GM12874 (cell line): Measurements from ENCODE around the gene PRRC2A.
A peak's percentile ranks its signal among the peaks of the same experiment; 100 is the strongest.

ENCODE experiments used
- TF ChIP-seq, protein P1 (sequence below): IDR thresholded peaks from 2 replicates; pipeline ENCODE4 v1.5.1; 2011; ENCODE audit warnings: low read depth, mild to moderate bottlenecking, control low read depth, low read length, moderate library complexity; ENCODE audit not compliant: insufficient read depth

Gene PRRC2A

DNA sequence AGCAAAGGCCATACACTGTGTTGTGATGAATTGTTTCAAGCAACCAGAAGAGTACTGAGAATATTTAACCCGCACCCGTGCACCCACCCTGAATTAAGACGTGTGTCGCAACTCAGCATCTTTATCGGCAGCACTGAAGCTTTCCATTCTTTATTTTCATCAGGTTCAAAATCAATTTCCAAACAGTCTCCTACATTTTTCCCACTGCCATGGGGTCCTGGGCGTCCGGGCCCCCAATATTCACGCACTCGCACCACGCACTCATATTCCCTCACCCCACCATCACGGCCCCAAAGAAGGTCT, 40.1 kb upstream of the PRRC2A start:
- TF ChIP-seq, protein P1, sequence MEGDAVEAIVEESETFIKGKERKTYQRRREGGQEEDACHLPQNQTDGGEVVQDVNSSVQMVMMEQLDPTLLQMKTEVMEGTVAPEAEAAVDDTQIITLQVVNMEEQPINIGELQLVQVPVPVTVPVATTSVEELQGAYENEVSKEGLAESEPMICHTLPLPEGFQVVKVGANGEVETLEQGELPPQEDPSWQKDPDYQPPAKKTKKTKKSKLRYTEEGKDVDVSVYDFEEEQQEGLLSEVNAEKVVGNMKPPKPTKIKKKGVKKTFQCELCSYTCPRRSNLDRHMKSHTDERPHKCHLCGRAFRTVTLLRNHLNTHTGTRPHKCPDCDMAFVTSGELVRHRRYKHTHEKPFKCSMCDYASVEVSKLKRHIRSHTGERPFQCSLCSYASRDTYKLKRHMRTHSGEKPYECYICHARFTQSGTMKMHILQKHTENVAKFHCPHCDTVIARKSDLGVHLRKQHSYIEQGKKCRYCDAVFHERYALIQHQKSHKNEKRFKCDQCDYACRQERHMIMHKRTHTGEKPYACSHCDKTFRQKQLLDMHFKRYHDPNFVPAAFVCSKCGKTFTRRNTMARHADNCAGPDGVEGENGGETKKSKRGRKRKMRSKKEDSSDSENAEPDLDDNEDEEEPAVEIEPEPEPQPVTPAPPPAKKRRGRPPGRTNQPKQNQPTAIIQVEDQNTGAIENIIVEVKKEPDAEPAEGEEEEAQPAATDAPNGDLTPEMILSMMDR: no peak

GRCh38 chr6:31580807-31581433, 39.6 kb upstream of the PRRC2A start:
- TF ChIP-seq, protein P1: peak; percentile 99

GRCh38 chr6:31581434-31582229, 38.9 kb upstream of the PRRC2A start:
- TF ChIP-seq, protein P1: no peak

DNA sequence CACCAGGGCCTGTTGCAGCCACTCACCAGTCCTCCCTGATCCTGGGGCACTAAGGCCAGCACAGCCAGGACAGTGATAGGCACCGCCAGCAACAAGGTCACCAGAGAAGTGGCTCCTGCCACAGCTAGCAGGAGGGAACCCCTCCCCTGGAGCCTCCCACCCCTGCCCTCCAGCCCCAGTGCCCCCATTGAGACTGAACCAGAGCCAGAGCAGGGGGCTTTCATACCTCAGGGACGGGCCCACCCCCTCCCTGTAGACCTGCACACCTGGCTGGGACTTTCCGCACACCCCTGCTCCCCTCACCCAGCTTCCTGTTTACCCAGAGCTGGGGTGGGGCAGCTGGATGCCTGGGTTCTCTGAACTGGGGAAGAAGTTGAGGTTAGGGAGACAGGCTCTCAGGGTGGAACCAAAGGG, 38.3 kb upstream of the PRRC2A start, which contains the start of gene LTB:
TSS of gene LTB (minus strand) at position 195 of the 414 bp plus-strand sequence. CDS start at position 188, 7 bp downstream.
- TF ChIP-seq, protein P1: no peak

- TF ChIP-seq, protein P1: peak; percentile 74
These were observed 35.0 kb upstream of the PRRC2A start for GRCh38 chr6:31585491-31585890.

DNA sequence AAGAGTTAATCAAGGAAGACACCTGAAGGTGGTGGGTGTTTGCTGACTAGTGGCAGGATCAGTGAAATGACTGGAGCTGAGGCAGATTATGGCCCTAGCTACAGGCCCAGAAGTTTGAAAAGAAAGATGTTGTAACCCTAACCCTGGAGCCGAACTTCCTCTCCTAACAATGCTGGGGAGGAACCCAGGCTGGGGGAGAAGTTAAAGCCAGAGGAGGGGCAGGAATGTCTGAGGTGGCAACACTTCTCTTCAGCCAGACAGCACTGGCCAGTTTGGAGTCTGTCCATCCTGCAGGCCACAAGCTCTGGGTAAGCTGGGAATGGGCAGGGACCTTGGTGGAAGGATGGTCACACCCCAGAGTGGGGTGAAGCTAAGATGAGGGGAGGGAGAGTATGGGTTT, 34.5 kb upstream of the PRRC2A start, which contains the start of gene LST1:
TSS of gene LST1 (plus strand) at position 270 of the 400 bp plus-strand sequence. CDS start 1,023 bp downstream, outside the sequence.
- TF ChIP-seq, protein P1: no peak

- TF ChIP-seq, protein P1: no peak
These were observed 33.8 kb upstream of the PRRC2A start for GRCh38 chr6:31586599-31587281.
